NCI-H2029 treated with DMSO at 0.1 percent for 48 hours (cell line): Measurements from ENCODE around the gene COLQ.
"Not testable (repeated sequence)": the region's sequence is repeated elsewhere in the genome, so short reads cannot be mapped to it uniquely, and the experiment has no call there.

Experiments used
- DNase-seq: peaks from one replicate; lab custom pipeline; 2025; lab: John Stamatoyannopoulos, UW

Gene COLQ

DNA sequence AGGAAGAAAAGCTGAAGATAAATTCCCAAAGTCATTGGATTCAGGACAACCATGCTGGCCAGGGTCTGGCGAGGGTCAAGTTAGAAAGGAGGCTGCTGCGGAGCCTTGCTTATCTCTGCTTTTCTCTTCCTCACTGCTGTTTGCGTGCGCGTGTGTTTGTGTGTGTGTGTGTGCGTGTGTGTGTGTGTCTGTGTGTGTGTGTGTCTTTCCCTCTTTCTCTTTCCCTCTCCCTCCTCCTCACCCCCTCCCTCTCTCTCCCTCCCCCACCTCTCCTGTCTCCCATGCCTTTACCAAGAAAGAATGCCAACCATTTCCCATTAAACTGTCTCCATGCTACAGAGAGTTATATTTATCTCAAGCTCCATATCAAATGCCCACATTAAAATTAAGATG lies at the start of gene COLQ:
TSS of gene COLQ (minus strand) at position 134 of the 393 bp plus-strand sequence. CDS start at position 53, 81 bp downstream.
- no peak for DNase-seq

DNA sequence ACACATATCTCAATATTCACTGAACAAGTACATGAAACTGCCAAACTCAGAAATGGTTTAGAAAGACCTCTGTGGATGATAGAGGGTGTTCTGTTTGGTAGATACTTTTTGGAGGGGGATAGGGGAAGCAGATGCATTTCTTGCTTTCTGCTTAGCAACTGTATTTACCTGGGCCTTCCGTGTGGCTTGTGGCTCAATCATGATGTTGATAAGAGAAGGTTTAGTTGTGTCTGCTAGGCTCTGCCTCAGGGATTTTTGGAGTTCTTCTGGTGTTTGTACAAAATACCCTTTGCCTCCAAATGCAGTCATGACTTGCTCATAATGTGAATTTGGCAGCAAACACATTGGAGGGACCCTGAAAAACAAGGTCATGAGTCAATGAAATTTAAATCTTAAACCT lies 41.7 kb upstream of the COLQ start:
- DNase-seq = no peak

DNA sequence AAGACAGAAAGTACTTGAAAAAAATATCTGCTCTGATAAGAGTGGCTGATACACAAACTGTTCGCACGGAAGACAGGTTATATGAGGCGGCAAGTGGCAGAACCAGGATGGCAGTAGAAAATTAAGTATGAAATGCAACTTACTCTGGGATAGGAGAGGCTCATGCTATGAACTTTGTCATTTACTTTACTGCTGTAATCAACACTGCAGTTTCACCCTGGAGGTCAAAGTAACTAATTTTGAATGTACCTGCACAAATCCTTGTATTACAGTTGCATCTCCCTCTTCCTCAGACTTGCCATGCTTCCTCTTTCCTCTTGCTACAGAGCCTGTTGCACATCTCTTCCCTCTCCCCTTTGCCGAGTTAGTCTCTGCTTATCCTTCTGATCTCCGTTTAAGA lies 41.1 kb upstream of the COLQ start:
- no peak for DNase-seq

DNA sequence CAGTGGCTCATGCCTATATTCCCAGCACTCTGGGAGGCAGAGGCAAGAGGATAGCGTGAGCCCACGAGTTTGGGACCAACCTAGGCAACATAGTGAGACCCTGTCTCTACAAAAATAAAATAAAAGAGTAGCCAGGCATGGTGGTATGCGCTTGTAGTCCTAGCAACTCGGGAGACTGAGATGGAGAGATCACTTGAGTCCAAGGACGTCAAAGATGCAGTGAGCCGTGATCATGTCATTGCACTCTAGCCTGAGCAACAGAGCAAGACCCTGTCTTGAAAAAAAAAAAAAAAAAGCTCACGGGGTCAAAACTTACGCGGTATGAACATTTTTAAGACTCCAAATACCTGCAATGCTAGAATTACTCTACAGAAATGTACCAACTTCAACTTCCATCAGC lies 37.1 kb upstream of the COLQ start:
- DNase-seq = no peak

DNA sequence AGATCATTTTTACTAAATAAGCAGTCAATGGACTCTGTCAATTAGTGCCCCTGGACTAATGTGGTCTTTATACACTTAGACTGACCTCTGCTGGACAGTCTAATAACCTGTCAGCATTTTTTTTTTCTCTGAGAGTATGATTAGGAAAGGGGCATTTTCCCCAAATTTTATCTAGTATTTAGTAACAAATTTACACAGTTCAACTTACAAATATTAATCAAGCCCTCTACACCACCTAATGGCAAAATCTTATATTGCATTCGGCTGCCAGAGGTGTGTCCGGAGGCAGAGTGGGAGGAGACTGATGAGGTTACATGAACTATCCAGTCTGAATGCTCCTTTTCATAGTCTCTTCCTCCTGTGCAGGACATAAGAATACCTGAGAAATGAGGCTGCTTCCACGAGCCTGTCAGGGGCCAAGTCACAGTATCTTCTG lies 36.0 kb upstream of the COLQ start:
- DNase-seq = peak; percentile 80

DNA sequence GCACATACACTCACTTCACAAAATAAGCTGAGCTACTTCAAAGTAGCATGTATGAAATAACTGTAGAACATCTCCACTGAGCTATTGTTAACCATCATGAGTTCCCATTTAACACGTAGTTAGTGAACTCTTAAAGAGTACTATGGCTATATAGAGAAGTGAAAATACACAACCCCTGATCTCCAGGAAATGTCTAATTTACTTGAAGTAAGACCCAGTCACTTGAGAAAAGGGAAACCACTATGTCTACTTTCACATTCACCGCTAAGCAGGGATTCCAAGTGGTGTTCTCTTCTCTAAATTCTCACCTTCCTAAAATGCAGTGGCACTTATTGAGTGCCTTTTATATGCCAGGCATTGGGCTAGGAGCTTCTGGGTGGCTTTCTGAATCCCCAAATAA lies 35.0 kb upstream of the COLQ start:
- DNase-seq = no peak

DNA sequence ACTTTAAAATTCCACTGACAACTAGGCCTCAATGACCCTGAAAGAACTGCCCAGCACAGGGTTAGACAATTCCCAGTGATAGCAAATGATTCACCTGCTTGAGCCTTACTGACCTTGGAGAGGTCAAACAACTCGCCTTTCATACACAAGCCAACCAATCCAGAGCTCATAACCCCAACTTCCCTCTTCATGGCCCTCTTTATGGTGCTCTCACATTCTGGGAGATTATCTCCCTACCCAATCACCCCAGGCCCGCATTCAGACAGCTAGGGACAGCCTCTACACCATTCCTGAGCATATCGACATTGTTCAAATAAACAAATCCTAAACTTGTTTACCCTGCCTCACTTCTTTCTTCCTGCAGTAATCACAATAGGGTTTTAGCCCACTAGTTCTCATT lies 32.2 kb upstream of the COLQ start:
- no peak for DNase-seq

DNA sequence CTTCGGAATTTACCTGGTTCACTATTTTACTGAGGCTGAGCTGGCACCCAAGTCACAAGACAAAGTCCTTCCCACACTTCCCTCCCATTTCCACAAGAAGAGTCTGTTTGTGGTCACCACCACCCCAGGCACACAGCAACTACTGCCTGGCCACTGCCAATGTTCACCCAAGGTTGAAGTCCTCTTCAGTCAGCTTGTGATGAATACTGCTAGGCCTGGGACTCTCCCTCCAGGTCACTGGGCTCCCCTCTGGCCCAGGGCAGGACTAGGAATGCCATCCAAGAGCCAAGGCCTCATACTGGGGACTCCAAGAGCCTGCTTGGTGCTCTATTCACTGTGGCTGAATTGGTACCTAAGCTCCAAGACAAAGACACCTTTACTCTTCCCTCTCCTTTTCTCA lies 30.4 kb upstream of the COLQ start:
- DNase-seq = no peak

DNA sequence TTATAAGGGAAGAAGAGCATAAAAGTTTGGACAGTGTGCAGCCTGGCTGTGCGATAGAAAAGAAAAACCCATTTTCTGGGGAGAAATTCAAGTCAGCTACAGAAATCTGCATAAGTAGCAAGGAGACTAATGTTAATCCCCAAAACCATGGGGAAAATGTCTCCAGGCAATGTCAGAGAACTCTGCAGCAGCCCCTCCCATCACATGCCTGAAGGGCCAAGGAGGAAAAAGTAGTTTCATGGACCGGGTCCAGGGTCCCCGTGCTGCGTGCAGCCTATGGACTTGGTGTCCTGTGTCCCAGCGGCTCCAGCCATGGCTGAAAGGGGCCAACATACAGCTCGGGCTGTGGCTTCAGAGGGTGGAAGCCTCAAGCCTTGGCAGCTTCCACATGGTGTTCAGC lies 28.3 kb upstream of the COLQ start:
- no peak for DNase-seq

DNA sequence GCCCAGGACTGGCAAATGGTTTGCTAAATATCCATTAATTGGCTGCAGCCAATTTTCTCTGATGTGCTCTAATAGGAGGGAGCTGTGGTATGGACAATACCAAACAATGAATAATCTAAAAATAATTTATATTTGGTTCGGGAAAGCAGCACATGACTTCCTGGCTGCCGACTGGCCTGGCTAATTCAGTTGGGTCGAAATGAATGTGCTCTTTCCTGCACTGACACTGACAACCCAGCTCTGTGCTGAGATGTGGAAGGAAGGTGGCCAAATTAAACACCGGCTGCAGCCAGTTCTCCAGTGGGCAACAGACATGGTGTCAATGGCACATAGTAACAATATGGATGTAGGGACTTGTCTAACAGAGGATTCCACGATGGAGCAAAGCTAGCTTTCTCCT lies 21.1 kb upstream of the COLQ start:
- no peak for DNase-seq

DNA sequence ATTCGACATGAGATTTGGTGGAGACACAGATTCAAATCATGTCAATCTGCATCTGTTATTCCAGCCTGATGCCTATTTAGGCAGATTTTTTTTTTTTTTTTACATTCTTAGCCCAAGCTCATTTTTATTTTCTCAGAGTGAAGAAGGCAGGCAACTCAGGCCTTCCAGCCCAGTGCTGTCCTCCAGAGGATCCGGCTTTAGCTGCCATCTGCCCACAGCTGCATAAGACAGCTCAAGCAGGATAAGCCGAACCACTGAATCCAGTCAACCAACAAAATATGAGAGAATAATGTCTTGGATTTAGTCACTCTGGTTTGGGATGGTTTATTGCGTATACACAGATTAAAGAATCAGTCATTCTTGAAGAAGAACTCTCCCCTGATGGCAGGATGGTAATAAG lies 19.9 kb upstream of the COLQ start:
- DNase-seq = no peak

DNA sequence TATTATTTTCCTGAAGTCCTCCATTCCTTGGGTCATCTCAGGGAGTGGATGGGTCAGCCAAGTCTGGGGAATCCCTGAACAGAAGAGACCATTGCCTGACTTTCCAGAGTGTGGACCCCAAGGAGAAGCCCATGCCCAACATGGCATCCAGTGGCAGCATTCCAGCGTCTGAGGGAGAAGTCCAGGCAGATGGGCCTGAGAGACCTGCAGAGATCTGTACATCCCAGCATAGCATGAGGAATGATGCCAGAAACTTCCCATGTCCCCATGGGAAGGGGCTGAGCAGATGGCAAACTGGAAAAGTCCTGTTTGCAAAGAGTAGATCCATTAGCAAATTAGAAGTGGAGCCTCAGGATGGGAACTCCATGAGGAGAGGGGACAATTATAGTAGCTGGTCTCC lies 17.6 kb upstream of the COLQ start:
- DNase-seq = no peak

DNA sequence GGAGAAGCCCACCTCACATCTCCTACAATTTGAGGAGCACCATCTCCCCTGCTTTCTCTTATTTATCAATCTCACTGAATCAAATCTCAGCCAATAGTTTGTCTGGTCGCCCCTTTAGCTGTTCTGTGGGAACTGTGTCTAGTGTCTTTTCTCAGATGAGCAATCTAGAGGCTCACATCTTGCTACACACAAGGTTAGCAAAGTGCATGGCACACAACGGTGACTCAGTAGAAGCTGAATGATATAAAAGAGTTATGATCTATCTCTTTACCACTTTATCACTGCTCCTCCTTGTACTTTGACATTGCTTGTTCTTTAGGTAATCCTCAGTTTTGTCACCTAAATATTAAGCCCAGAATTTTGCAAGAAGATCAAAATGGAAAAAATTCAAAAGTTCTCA lies 16.8 kb upstream of the COLQ start:
- no peak for DNase-seq

DNA sequence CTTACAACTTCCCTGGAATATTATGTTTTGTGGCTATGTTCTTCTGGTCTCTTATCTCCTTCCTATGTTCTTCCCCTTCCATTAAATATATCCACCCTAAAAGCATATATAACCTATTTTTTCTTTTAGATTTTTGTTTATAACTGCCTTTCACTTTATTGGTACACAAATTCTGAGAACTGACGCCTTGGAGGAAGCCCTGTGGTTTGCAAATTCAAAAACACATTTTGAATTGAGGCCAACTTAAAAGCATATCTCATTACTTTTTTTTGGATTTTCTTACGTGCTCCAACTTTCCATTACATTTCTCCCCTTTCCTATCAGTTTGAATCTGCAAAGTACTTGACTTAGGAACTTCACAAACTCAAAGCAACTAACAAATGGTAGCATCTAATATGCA lies 15.3 kb upstream of the COLQ start:
- DNase-seq = no peak

DNA sequence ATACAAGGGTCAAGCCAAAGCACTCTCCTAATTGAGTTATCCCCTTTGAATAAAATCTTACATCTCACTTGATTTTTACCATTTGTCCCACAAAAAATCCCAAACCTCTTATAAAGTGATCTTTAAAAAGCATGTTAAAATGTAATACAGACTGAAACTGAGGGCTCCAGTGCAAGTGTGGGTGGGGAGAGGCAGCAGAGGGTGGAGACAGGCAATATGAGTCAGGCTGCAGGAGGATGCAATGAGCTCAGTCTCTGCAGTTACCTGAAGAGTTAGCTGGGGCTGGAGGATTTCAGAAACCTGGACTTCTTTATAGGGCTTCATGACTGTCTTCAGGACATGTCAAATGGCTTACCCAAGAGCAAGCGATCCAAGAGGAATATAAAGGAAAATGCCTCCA lies 14.2 kb upstream of the COLQ start:
- DNase-seq = no peak

DNA sequence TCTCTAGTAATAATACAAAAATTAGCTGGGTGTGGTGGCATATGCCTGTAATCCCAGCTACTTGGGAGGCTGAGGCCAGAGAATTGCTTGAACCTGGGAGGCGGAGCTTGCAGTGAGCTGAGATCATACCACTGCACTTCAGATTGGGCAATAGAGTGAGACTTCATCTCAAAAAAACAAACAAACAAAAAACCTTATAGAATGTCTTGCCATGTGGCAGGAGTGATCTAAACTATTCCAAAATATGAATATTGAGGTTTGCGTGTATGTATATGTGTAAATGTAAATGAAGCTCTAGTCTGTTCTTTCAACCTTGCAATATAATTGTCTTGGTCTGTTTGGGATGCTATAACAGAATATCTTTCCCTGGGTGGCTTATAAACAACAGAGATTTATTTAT lies 11.1 kb upstream of the COLQ start:
- DNase-seq = not testable (repeated sequence)

DNA sequence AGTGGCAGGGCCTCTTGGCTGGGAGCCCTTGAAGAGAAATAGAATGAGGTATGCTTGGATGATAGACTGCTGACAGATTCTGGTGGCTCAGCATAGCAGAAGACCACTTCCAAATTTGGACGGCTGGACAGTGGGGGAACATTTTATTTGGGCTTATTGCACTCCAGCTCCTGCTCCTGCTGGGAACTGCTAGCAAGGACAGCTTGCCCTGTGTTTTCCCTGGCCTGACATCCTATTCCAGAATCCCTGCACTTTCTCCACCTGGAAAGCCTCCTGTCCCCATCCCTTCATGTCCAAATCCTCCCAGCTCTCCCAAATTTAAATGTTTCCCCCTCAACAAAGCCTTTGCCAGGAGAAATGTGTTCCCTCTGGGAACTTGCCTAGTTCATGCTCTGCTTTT lies 9.8 kb upstream of the COLQ start:
- no peak for DNase-seq

DNA sequence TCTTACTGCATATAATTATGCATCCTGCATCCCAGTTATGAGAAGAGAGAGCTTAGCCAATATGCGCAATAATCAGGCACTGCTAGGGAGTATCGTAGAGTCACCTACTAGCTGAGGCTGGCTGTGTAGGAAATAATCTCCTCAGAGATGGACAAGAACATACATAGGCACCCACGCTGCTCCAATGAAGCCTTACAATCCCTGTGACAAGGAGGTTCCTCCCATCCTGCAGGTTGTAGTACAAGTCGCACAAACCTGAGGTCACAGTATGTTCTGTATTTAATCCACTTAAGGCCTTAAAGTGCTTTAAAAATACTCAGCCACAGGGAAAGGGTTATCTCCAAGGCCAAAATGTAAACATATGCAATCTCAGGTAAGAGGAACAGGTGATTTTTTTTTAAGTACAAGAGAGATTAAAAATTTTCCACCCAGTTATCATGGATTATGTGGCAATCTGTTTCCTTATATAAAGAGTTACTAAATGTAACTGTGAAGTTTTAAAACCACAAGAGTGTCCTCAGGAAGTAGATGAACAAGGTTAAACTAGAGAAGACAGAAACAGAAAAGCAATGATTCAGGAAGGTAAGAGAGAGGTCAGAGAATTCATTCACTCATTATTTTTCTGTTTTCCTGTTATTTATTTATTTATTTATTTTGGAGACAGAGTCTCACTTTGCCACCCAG lies 7.5 kb upstream of the COLQ start:
- DNase-seq = no peak

DNA sequence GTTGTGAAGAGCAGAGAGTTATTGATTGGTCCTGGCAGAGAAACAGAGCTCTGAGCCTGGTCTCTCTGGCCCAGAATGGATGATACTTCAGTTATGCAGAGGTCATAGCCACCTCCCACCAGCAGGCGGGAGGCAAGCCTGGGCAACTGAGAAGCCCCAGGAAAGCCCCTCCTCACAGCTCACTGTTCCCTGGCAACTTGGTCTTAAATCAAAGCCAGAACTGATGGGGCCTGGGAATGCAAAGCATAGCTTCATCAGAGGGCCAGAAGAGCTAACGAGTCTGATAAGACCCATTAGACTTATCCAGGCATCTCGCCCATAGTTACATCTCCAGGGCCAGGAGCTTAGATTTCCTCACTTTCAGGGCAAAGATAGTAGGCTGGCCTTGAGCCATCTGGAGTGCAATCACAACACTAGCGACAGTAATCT lies 5.5 kb upstream of the COLQ start:
- no peak for DNase-seq

DNA sequence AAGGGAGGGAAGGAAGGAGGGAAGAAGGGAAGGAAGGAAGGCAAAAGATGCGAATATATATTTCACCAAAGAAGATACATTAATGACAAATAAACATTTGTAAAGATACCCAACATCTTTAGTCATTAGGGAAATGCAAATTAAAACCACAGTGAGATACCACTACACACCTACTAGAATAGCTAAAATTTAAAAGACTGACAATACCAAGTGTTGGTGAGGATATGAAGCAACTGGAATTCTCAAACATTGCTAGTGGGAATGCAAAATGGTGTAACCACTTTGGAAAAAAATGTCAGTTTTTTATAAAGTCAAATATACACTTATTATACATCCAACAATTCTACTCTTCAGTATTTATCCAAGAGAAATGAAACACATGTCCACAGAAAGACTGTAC lies 4.3 kb upstream of the COLQ start:
- DNase-seq = no peak

DNA sequence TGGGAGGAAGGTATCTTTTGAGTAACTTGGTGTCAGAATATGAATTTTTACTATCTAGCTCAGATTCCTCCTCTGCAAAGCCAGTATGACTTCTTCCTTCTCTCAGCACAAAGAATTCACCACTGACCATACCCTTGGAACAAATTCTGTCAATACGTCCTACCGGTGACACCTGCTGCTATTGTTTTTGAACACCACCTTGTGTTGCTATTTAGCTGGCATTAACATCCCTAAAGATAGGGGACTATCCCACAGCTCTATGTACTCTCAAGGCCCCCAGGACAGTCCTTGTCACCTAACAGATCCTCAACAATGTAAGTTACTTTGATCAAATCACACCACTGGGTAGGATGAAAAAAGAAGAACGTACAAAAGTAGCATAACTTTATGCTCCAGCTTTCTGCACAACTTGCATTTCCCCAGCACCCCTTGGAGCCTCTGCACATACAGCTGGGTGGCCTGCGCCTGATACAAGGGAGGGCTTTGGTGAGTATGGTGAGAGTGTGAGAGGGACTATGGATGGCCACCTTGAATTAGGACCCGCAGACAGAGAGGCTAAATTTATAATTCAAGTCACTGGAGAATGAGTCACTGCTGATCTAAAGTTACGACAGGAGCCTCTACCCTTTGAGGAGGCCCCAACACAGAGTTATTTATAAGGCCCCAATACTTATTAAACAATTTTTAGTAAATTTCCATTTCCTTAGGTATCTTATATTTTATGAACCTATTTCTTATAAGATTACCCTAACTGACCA lies 2.3 kb upstream of the COLQ start:
- no peak for DNase-seq

DNA sequence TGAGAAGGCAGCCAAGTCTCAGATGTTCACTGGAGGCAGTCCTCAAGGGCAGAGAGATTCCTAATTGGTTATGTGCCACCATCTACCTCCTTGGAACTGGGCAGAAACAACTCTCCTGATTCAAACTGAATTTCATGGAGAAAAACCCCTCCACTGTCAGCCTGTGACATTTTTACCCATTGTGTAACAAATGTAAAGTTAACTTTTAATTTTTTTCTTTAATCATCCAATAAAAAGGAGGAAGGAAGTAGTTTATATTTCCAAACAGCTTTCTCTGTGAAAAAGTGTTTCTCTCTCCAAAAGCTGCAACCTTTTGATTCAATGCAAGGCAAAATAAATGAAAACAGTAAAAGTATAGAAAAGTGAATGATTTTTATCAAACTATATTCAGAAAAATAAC lies 510 bp upstream of the COLQ start:
- DNase-seq = no peak

DNA sequence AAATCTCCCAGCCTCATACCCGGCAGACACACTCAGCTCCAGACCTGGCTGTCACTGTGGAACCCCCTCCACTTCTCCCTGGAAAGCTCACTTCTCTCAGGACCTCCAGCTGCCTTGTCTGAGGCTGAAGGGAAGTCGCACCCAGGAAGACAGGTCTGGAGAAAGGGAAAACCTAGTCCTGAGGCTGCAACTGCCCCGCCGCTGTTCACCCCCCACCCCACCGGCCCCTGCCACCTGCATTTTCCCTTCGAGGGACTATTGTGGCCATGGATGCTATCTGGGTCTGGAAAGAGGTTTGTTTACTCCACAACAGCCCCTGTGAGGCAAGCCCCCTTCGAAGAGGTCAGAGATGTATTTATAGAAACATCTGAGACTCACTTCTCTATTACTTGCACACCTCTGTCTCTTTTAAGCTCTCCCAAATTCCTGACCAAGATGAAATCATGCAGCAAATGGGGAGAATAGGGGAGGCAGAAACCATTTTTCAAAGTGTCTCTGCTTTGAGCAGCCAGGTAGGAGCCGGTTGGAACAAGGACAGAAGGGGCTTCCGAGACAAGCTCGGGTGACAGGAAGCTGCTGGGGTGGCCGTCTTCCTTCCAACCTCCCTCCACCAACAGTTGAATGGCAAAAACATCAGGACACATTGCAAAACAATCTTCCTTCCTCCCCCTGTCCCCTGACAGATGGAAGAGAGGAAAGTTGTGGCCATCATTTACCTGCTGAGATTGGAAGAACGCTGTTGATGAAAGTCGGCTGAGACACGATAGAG lies 518 bp downstream of the COLQ start:
- no peak for DNase-seq
